ENCODE results near the gene GIMAP8.
"Not testable (repeated sequence)": the region's sequence is repeated elsewhere in the genome, so short reads cannot be mapped to it uniquely, and the experiment has no call there.

Gene GIMAP8

DNA sequence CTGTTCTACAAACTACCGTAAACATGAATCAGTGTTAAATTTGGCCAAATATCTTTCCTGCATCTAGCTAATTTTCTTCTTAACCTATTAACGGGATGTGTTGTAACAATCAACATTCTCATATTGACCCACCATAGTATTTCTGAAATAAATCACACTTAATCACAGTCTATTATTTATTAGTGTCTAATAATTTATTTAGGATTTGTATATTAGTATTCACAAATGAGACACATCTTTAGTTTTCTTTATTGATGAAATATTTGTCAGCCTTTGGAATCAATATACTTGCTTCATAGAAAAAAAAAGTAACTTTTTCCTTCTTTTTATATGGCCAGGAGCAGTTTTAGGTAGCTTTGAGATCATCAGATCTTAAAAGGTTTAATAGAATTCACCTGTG lies 68.9 kb downstream of the GIMAP8 start:
- DNase-seq, result no peak

DNA sequence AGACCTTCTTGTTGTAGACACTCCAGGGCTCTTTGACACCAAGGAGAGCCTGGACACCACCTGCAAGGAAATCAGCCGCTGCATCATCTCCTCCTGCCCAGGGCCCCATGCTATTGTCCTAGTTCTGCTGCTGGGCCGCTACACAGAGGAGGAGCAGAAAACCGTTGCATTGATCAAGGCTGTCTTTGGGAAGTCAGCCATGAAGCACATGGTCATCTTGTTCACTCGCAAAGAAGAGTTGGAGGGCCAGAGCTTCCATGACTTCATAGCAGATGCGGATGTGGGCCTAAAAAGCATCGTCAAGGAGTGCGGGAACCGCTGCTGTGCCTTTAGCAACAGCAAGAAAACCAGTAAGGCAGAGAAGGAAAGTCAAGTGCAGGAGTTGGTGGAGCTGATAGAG lies 69.7 kb downstream of the GIMAP8 start:
- no peak for DNase-seq

DNA sequence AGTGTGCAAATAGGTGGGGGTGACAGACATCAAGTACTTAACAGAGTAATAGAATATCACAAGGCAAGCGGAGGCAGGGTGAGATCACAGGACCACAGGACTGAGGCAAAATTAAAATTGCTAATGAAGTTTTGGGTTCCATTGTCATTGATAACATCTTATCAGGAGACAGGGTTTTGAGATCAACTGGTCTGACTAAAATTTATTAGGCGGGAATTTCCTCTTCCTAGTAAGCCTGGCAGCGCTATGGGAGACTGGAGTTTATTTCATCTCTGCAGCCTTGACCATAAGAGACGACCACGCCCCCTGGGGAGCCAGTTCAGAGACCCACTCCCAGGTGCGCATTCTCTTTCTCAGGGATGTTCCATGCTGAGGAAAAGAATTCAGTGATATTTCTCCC lies 72.5 kb downstream of the GIMAP8 start:
- not testable (repeated sequence) for DNase-seq

DNA sequence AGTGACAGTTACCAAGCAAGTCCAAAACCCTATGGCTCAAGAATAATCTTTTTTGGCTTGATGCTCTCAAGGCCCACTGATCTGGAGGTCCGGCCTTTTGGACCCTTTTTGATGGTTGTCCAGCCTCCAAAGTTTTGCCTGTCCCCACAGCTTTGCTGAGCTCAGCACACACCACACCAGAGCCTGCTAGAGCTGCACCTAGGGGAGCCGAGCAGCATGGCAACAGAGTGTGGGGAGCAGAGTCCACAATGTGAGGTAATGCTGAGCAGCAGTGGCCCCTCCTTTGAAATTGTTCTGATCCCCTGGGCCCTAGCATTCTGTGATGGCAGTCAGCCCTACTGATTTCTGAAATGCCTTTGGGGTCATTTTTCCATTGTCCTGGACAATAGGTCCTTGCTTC lies 73.6 kb downstream of the GIMAP8 start:
- no peak for DNase-seq
